Psoas muscle (tissue), 8 donors: ENCODE measurements around the gene MYLIP. TPM values are rescaled to one million over a fixed set of nuclear protein-coding genes. Genes with fewer than 3 reads are reported as not detected.

Experiments used
- ATAC-seq, 4 donors: fragments of 200-7000 bp; cut with Tn5 transposase; one replicate each; pipeline ENCODE4 v1.9.1; 2020; ENCODE audit warnings: moderate library complexity in 3 of 4, mild to moderate bottlenecking in 2 of 4
- DNase-seq, 2 donors: peaks; one replicate each; pipeline ENCODE4 v3.0.0-alpha.2; 2020
- H3K27ac ChIP-seq: fragments of 200-600 bp; one replicate; pipeline ENCODE4 v1.8.0; 2022
- H3K27me3 ChIP-seq, 3 donors: fragments of 200-600 bp in 1 of 3; one replicate each; pipeline versions ENCODE4 v1.6.1 to v1.8.0; 2013 to 2022; ENCODE audit warnings: low read length in 2 of 3, mild to moderate bottlenecking in 2 of 3, moderate library complexity in 1 of 3; ENCODE audit not compliant: insufficient read depth in 3 of 3
- H3K36me3 ChIP-seq, 2 donors: fragments of 200-600 bp in 1 of 2; one replicate each; pipeline versions ENCODE4 v1.6.1 to v1.8.0; 2013 to 2022; ENCODE audit warnings: low read depth in 1 of 2, mild to moderate bottlenecking in 1 of 2, moderate library complexity in 1 of 2; ENCODE audit not compliant: insufficient read depth in 1 of 2
- H3K4me1 ChIP-seq: fragments of 200-600 bp; one replicate; pipeline ENCODE4 v1.8.0; 2022
- H3K4me3 ChIP-seq: fragments of 200-600 bp; one replicate; pipeline ENCODE4 v1.8.0; 2022; ENCODE audit warnings: mild to moderate bottlenecking
- H3K9me3 ChIP-seq: fragments of 200-600 bp; one replicate; pipeline ENCODE4 v1.8.0; 2022
- CTCF ChIP-seq: fragments of 200-600 bp; IDR thresholded peaks from one replicate; pipeline ENCODE4 v1.8.0; 2022; ENCODE audit warnings: antibody characterized with exemption
- WGBS, 3 donors: extraction: QIAGEN DNeasy Blood & Tissue Kit; methylation state at CpG; one replicate each; pipeline versions ENCODE4 v1.1.6 to v1.1.7; 2013; 5-methylcytosine and 5-hydroxymethylcytosine counted together
- intact Hi-C, 2 donors: fragments of 100-400 bp; cut with DNase I; formaldehyde crosslinking; loops; one replicate each; pipeline versions ENCODE4 v1.11.0 to v1.14.2; 2022
- polyA plus RNA-seq, 3 donors: library from polyadenylated mRNA; stranded (reverse); fragments of 200-250 nt; gene quantifications; one replicate each; pipeline ENCODE4 v1.2.3, GENCODE V29; 2013
- total RNA-seq, 4 donors: library from RNA; stranded (reverse); fragmentation: NEBNext Ultra II Directional in 2 of 4; extraction: Animal tissue kit (Norgen Biotek cat#: 25700) in 2 of 4; gene quantifications; one replicate each; pipeline versions ENCODE4 v1.2.1 to v1.2.4, GENCODE V29; 2021 to 2023
- donor health status: healthy with polysubstance abuse.
- donor health status: DM: no; HTN: no; CAD: no; lungs with moderate emphysema.
- donor health status: Bipolar disorder and iron deficiency.
- donor health status: healthy.
- donor health status: DM: yes; HTN: yes; CAD: no.
- donor health status: DM: no; HTN: no; CAD: no.
- donor health status: DM: no; HTN: no; CAD: no.
- donor health status: DM: yes; HTN: yes; CAD: no.

The MYLIP gene
- total and polyA plus RNA-seq, 7 donors = 3.9 to 23.4 (median 15.4) TPM

- H3K36me3 ChIP-seq = no peaks in the 10 kb centered on the region
- no peak for DNase-seq
- no peak overlapping the region for H3K27ac ChIP-seq
- intact Hi-C loops = no loop called here
- no peaks in the 10 kb centered on the region for H3K27me3 ChIP-seq
- no peaks in the 10 kb centered on the region for H3K9me3 ChIP-seq
- H3K4me3 ChIP-seq = no peak overlapping the region
- peaks cover 3% of the 10 kb centered on the region for H3K4me1 ChIP-seq
- 67 to 78% (median 71%) methylated on average over 5 of the region's 5 CpGs for WGBS, 3 donors
- ATAC-seq = no peak
- no peak for TF ChIP-seq CTCF
These were observed 39.2 kb downstream of the MYLIP start for GRCh38 chr6:16168121-16168520.

- Histone ChIP-seq H3K27me3 (no peaks in the 10 kb centered on the region), H3K4me1 (peaks cover 3% of the 10 kb centered on the region), H3K4me3 (no peak overlapping the region), H3K27ac (no peak overlapping the region), H3K36me3 (no peaks in the 10 kb centered on the region), H3K9me3 (no peaks in the 10 kb centered on the region)
- ATAC-seq (peak in 2 of 4 donors; percentile 54 to 55), DNase-seq (no peak)
- 70 to 78% (median 76%) methylated on average over 3 of the region's 3 CpGs for WGBS, 3 donors
- intact Hi-C loops = no loop called here
- peak; percentile 40 for TF ChIP-seq CTCF
These were observed 40.0 kb downstream of the MYLIP start for GRCh38 chr6:16168858-16169257.

GRCh38 chr6:16171400-16171799 is 42.5 kb downstream of the MYLIP start:
- TF ChIP-seq CTCF = no peak
- intact Hi-C loops = no loop called here
- no peaks in the 10 kb centered on the region for H3K9me3 ChIP-seq
- DNase-seq (no peak), ATAC-seq (no peak)
- H3K36me3 ChIP-seq = no peaks in the 10 kb centered on the region
- no peak overlapping the region for H3K27ac ChIP-seq
- H3K4me1 ChIP-seq = no peaks in the 10 kb centered on the region
- no peak overlapping the region for H3K4me3 ChIP-seq
- WGBS, 3 donors = 97 to 98% (median 97%) methylated on average over 2 of the region's 2 CpGs
- H3K27me3 ChIP-seq = no peaks in the 10 kb centered on the region

- H3K4me3 ChIP-seq = no peak overlapping the region
- intact Hi-C loops = no loop called here
- ATAC-seq = no peak
- no peaks in the 10 kb centered on the region for H3K4me1 ChIP-seq
- no peaks in the 10 kb centered on the region for H3K9me3 ChIP-seq
- WGBS, 3 donors = 76 to 84% (median 80%) methylated on average over 3 of the region's 3 CpGs
- no peaks in the 10 kb centered on the region for H3K36me3 ChIP-seq
- H3K27ac ChIP-seq = no peak overlapping the region
- H3K27me3 ChIP-seq = no peaks in the 10 kb centered on the region
- no peak for DNase-seq
- no peak for TF ChIP-seq CTCF
These were observed 44.5 kb downstream of the MYLIP start for GRCh38 chr6:16173167-16173940.
